Measurements from ENCODE around the gene IRX5. TPM values are rescaled to one million over a fixed set of nuclear protein-coding genes. Genes with fewer than 3 reads are reported as not detected.

Gene IRX5
- total RNA-seq (under 0.01 and 0.17 TPM in 2 replicates), polyA plus RNA-seq (0.05 TPM in 1 of 2 replicates, not detected in the other), polyA minus RNA-seq (ENCODE audit: low replicate concordance) (not detected in 2 replicates)
- polyA plus RNA-seq (2012): not detected in 2 replicates

DNA sequence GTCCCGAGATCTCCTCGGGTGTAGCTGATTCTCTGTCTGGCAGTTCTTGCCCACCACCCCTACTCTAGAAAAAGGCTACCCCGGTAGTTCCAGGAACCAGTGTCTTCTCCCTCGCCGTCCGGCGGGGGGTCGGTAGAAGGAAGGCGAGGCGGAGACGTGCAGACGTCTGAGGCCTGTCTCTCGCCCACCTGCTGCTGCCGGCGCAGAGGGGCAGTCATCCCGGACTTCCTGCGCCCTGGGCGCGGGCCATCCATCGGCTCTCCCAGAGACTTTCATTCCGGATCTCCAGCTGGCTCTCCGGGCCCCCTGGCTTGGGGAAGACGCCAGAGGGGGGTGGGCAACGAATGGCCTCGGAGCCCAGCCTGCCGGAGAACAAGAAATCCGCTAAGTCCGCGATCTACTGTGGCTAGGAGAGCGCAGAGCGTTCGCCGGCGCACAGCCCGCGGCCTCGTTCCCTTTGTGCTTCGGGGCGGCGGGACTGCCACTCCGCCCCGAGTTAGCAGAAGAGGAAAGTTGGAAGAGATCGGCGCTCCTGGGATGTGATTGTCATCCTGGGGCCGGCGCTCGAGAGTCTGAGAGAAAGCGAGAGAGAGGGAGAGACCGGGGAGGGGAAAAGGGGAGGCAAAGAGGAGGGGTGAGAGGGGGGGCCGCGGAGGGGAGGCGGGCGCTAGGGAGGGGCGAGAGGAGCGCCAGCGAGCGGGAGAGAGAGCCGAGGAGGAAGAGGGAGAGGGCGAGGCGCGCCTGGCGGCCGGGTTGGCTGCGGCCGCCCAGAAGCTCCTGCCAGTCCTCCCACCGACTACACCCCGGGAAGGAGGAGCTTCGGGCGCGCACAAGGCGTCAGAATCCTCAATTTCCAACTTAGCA is at the start of gene IRX5:
TSS of gene IRX5 (plus strand) at position 861 of the 864 bp plus-strand sequence. CDS start 334 bp downstream, outside the sequence.
- H3K36me3 ChIP-seq (ENCODE audit: control insufficient read depth, insufficient read depth, low read length): no peaks in the 10 kb centered on the region
- no peaks in the 10 kb centered on the region for H3K79me2 ChIP-seq (ENCODE audit: control insufficient read depth, insufficient read depth, low read length)
- no peak within 1 kb of the TSS for H3K27ac ChIP-seq (ENCODE audit: insufficient read depth, low read length)
- H3K4me1 ChIP-seq (ENCODE audit: control insufficient read depth, extremely low read depth, insufficient read depth, low read length): peaks cover 2% of the 10 kb centered on the region
- DNase-seq (ENCODE audit: low read depth in 2 of 2): peak; percentile 67 to 98
- TF ChIP-seq, protein P1, sequence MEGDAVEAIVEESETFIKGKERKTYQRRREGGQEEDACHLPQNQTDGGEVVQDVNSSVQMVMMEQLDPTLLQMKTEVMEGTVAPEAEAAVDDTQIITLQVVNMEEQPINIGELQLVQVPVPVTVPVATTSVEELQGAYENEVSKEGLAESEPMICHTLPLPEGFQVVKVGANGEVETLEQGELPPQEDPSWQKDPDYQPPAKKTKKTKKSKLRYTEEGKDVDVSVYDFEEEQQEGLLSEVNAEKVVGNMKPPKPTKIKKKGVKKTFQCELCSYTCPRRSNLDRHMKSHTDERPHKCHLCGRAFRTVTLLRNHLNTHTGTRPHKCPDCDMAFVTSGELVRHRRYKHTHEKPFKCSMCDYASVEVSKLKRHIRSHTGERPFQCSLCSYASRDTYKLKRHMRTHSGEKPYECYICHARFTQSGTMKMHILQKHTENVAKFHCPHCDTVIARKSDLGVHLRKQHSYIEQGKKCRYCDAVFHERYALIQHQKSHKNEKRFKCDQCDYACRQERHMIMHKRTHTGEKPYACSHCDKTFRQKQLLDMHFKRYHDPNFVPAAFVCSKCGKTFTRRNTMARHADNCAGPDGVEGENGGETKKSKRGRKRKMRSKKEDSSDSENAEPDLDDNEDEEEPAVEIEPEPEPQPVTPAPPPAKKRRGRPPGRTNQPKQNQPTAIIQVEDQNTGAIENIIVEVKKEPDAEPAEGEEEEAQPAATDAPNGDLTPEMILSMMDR (conservative IDR thresholded peaks at IDR 0.05 in 1 of 2, IDR thresholded peaks at IDR 0.05 in 1 of 2; ENCODE audit: low read depth in 1 of 2, low read length in 2 of 2): no peak
- no peak for TF ChIP-seq EZH2 (IDR thresholded peaks at IDR 0.05; ENCODE audit: low read length, missing control alignments)
- H3K9me3 ChIP-seq (ENCODE audit: control insufficient read depth, insufficient read depth, low read depth, low read length): no peaks in the 10 kb centered on the region
- peak within 1 kb of the TSS; percentile 16 to 58 (median 44) for H3K4me3 ChIP-seq (replicated peaks in 1 of 4; ENCODE audit: control extremely low read depth in 1 of 4, insufficient read depth in 1 of 4, low read depth in 3 of 4, low read length in 4 of 4)
- peak within 1 kb of the TSS; percentile 41 for H2AFZ ChIP-seq (ENCODE audit: low read length)
- peaks cover 43% of the 10 kb centered on the region for H3K27me3 ChIP-seq (ENCODE audit: control insufficient read depth, insufficient read depth, low read length)
- no peaks in the 10 kb centered on the region for H4K20me1 ChIP-seq (ENCODE audit: control insufficient read depth, extremely low read depth, insufficient read depth, low read length)
- H3K9ac ChIP-seq (ENCODE audit: insufficient read depth, low read length): no peak within 1 kb of the TSS
- H3K4me2 ChIP-seq (ENCODE audit: extremely low read depth, insufficient read depth, low read length): peak within 1 kb of the TSS; percentile 58

DNA sequence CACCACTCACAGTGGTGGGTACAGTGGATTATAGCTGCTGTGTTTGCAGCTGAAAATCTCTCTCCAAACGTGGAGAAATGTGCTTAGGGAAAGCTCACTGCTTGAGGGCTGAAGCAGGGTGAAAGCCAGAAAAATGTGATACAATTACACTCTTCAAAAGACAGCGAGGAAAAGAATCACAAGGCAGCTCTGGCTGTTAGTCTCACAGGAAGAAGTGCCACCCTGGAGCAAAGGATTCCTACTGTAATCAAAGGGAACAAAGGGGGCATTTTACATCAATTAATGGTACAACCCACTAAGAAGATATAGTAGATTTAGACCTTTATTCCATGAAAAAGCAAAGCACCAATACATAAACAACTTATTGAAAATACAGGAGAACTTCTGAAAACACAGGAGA is 48.1 kb upstream of the IRX5 start:
- H3K9ac ChIP-seq (ENCODE audit: insufficient read depth, low read length): no peak overlapping the region
- H3K4me2 ChIP-seq (ENCODE audit: extremely low read depth, insufficient read depth, low read length): no peak overlapping the region
- H3K79me2 ChIP-seq (ENCODE audit: control insufficient read depth, insufficient read depth, low read length): no peaks in the 10 kb centered on the region
- TF ChIP-seq EZH2 (IDR thresholded peaks at IDR 0.05; ENCODE audit: low read length, missing control alignments): no peak
- TF ChIP-seq, protein P1 (conservative IDR thresholded peaks at IDR 0.05 in 1 of 2, IDR thresholded peaks at IDR 0.05 in 1 of 2; ENCODE audit: low read depth in 1 of 2, low read length in 2 of 2): no peak
- no peaks in the 10 kb centered on the region for H4K20me1 ChIP-seq (ENCODE audit: control insufficient read depth, extremely low read depth, insufficient read depth, low read length)
- no peaks in the 10 kb centered on the region for H3K27me3 ChIP-seq (ENCODE audit: control insufficient read depth, insufficient read depth, low read length)
- no peaks in the 10 kb centered on the region for H3K9me3 ChIP-seq (ENCODE audit: control insufficient read depth, insufficient read depth, low read depth, low read length)
- H2AFZ ChIP-seq (ENCODE audit: low read length): no peak overlapping the region
- no peak overlapping the region for H3K27ac ChIP-seq (ENCODE audit: insufficient read depth, low read length)
- no peak for DNase-seq (ENCODE audit: low read depth in 2 of 2)
- H3K4me3 ChIP-seq (replicated peaks in 1 of 4; ENCODE audit: control extremely low read depth in 1 of 4, insufficient read depth in 1 of 4, low read depth in 3 of 4, low read length in 4 of 4): no peak overlapping the region
- no peaks in the 10 kb centered on the region for H3K4me1 ChIP-seq (ENCODE audit: control insufficient read depth, extremely low read depth, insufficient read depth, low read length)
- no peaks in the 10 kb centered on the region for H3K36me3 ChIP-seq (ENCODE audit: control insufficient read depth, insufficient read depth, low read length)

- no peak for TF ChIP-seq EZH2 (IDR thresholded peaks at IDR 0.05; ENCODE audit: low read length, missing control alignments)
- TF ChIP-seq, protein P1 (conservative IDR thresholded peaks at IDR 0.05 in 1 of 2, IDR thresholded peaks at IDR 0.05 in 1 of 2; ENCODE audit: low read depth in 1 of 2, low read length in 2 of 2): no peak
- H3K9ac ChIP-seq (ENCODE audit: insufficient read depth, low read length): no peak overlapping the region
- no peak for DNase-seq (ENCODE audit: low read depth in 2 of 2)
- no peaks in the 10 kb centered on the region for H3K36me3 ChIP-seq (ENCODE audit: control insufficient read depth, insufficient read depth, low read length)
- H2AFZ ChIP-seq (ENCODE audit: low read length): no peak overlapping the region
- no peaks in the 10 kb centered on the region for H3K79me2 ChIP-seq (ENCODE audit: control insufficient read depth, insufficient read depth, low read length)
- no peaks in the 10 kb centered on the region for H3K9me3 ChIP-seq (ENCODE audit: control insufficient read depth, insufficient read depth, low read depth, low read length)
- H4K20me1 ChIP-seq (ENCODE audit: control insufficient read depth, extremely low read depth, insufficient read depth, low read length): no peaks in the 10 kb centered on the region
- H3K27ac ChIP-seq (ENCODE audit: insufficient read depth, low read length): no peak overlapping the region
- H3K4me2 ChIP-seq (ENCODE audit: extremely low read depth, insufficient read depth, low read length): no peak overlapping the region
- no peaks in the 10 kb centered on the region for H3K27me3 ChIP-seq (ENCODE audit: control insufficient read depth, insufficient read depth, low read length)
- no peaks in the 10 kb centered on the region for H3K4me1 ChIP-seq (ENCODE audit: control insufficient read depth, extremely low read depth, insufficient read depth, low read length)
- H3K4me3 ChIP-seq (replicated peaks in 1 of 4; ENCODE audit: control extremely low read depth in 1 of 4, insufficient read depth in 1 of 4, low read depth in 3 of 4, low read length in 4 of 4): no peak overlapping the region
Observed at GRCh38 chr16:54883358-54883757, 47.3 kb upstream of the IRX5 start.
